Activated T-cell treated with anti-CD3 and anti-CD28 coated beads, Interleukin-2, amount 50 U/mL, for 72 hours (primary cell): ENCODE measurements around the gene METRNL. TPM values are rescaled to one million over a fixed set of nuclear protein-coding genes. Genes with fewer than 3 reads are reported as not detected.
"Not testable (repeated sequence)": the region's sequence is repeated elsewhere in the genome, so short reads cannot be mapped to it uniquely, and the experiment has no call there.

Experiments used
- ATAC-seq, 2 donors: fragments of 150-1000 bp; cut with Tn5 transposase; replicated peaks in 1 of 2; 2 replicates each; pipeline ENCODE4 v1.10.0; 2021; ENCODE audit warnings: moderate library complexity in 2 of 2, mild to moderate bottlenecking in 1 of 2
- DNase-seq, 2 donors: peaks; one replicate each; pipeline ENCODE4 v3.0.0; 2021 to 2022; ENCODE audit warnings: mixed read lengths in 1 of 2
- H3K27ac Mint-ChIP-seq: one replicate; pipeline ENCODE4 v1.8.0; 2022; ENCODE audit warnings: mild to moderate bottlenecking, moderate library complexity, mixed read lengths
- H3K27me3 Mint-ChIP-seq: one replicate; pipeline ENCODE4 v1.8.0; 2022; ENCODE audit warnings: low read depth, mixed read lengths
- H3K36me3 Mint-ChIP-seq, 2 donors: one replicate each; pipeline ENCODE4 v1.8.0; 2022; ENCODE audit warnings: mixed read lengths in 2 of 2, mild to moderate bottlenecking in 1 of 2; ENCODE audit not compliant: insufficient read depth in 2 of 2
- H3K4me1 Mint-ChIP-seq: one replicate; pipeline ENCODE4 v1.8.0; 2022; ENCODE audit warnings: low read depth, mixed read lengths
- H3K4me3 Mint-ChIP-seq, 2 donors: one replicate each; pipeline ENCODE4 v1.8.0; 2022; ENCODE audit warnings: mild to moderate bottlenecking in 2 of 2, mixed read lengths in 2 of 2, moderate library complexity in 2 of 2
- H3K9me3 Mint-ChIP-seq, 2 donors: one replicate each; pipeline ENCODE4 v1.8.0; 2022; ENCODE audit warnings: mixed read lengths in 2 of 2
- total RNA-seq, 2 donors: library from RNA; stranded (reverse); gene quantifications; one replicate each; pipeline ENCODE4 v1.2.3, GENCODE V29; 2022

Gene METRNL
- 100 to 1,000 TPM; 137 to 198 TPM for total RNA-seq

GRCh38 chr17:83079352-83079747 lies at the start of gene METRNL:
METRNL (plus strand) TSS chr17:83079609; CDS start chr17:83079816, 207 bp downstream.
- Mint-ChIP-seq H3K4me1 (peaks cover 36% of the 10 kb centered on the region), H3K36me3 (peaks cover 5 to 11% of the 10 kb centered on the region in 2 donors), H3K4me3 (peak within 1 kb of the TSS; percentile 63 to 74), H3K9me3 (no peaks in the 10 kb centered on the region), H3K27me3 (peaks cover 25% of the 10 kb centered on the region), H3K27ac (no peak within 1 kb of the TSS)
- ATAC-seq, result peak; percentile 32 to 36
- peak; percentile 79 to 84 for DNase-seq

- DNase-seq (no peak), ATAC-seq (no peak)
- Mint-ChIP-seq H3K36me3 (peaks cover 4 to 8% of the 10 kb centered on the region in 2 donors), H3K4me1 (peaks cover 16% of the 10 kb centered on the region), H3K27ac (no peak overlapping the region), H3K27me3 (peaks cover 7% of the 10 kb centered on the region), H3K9me3 (no peaks in the 10 kb centered on the region), H3K4me3 (no peak overlapping the region)
Observed at GRCh38 chr17:83030432-83030831, 49.0 kb upstream of the METRNL start.

GRCh38 chr17:83031321-83031945 lies 48.0 kb upstream of the METRNL start:
- peaks cover 7% of the 10 kb centered on the region for H3K4me1 Mint-ChIP-seq
- peaks cover 4 to 8% of the 10 kb centered on the region in 2 donors for H3K36me3 Mint-ChIP-seq
- H3K27me3 Mint-ChIP-seq, result peaks cover under 1% of the 10 kb centered on the region
- DNase-seq, result no peak
- no peak overlapping the region for H3K4me3 Mint-ChIP-seq
- no peak for ATAC-seq
- no peaks in the 10 kb centered on the region for H3K9me3 Mint-ChIP-seq
- H3K27ac Mint-ChIP-seq, result no peak overlapping the region

- not testable (repeated sequence) for H3K27me3 Mint-ChIP-seq, H3K27ac Mint-ChIP-seq, H3K4me3 Mint-ChIP-seq, DNase-seq, H3K36me3 Mint-ChIP-seq, H3K4me1 Mint-ChIP-seq, ATAC-seq, H3K9me3 Mint-ChIP-seq
Observed at GRCh38 chr17:83031946-83032451, 47.4 kb upstream of the METRNL start.

- H3K9me3 Mint-ChIP-seq, result no peaks in the 10 kb centered on the region
- H3K4me1 Mint-ChIP-seq, result no peaks in the 10 kb centered on the region
- DNase-seq (no peak), ATAC-seq (no peak)
- no peaks in the 10 kb centered on the region for H3K27me3 Mint-ChIP-seq
- H3K27ac Mint-ChIP-seq, result no peak overlapping the region
- H3K36me3 Mint-ChIP-seq, result peaks cover 4 to 8% of the 10 kb centered on the region in 2 donors
- no peak overlapping the region for H3K4me3 Mint-ChIP-seq
Observed at GRCh38 chr17:83032781-83033180, 46.6 kb upstream of the METRNL start.

- no peak overlapping the region for H3K4me3 Mint-ChIP-seq
- ATAC-seq, result no peak
- no peaks in the 10 kb centered on the region for H3K4me1 Mint-ChIP-seq
- H3K27me3 Mint-ChIP-seq, result no peaks in the 10 kb centered on the region
- H3K9me3 Mint-ChIP-seq, result no peaks in the 10 kb centered on the region
- no peak overlapping the region for H3K27ac Mint-ChIP-seq
- H3K36me3 Mint-ChIP-seq, result peaks cover 4 to 10% of the 10 kb centered on the region in 2 donors
- DNase-seq, result no peak
Observed at GRCh38 chr17:83034525-83034924, 44.9 kb upstream of the METRNL start.

GRCh38 chr17:83035722-83036121 lies 43.7 kb upstream of the METRNL start:
- Mint-ChIP-seq H3K27ac (no peak overlapping the region), H3K36me3 (peaks cover 4 to 18% of the 10 kb centered on the region in 2 donors), H3K4me1 (no peaks in the 10 kb centered on the region), H3K9me3 (no peaks in the 10 kb centered on the region), H3K27me3 (no peaks in the 10 kb centered on the region), H3K4me3 (no peak overlapping the region)
- ATAC-seq (no peak), DNase-seq (no peak)

GRCh38 chr17:83036193-83036592 lies 43.2 kb upstream of the METRNL start:
- DNase-seq, result no peak
- ATAC-seq, result no peak
- Mint-ChIP-seq H3K27me3 (no peaks in the 10 kb centered on the region), H3K27ac (no peak overlapping the region), H3K36me3 (peaks cover 7 to 22% of the 10 kb centered on the region in 2 donors), H3K4me3 (no peak overlapping the region), H3K9me3 (peaks cover 3% of the 10 kb centered on the region in 2 donors), H3K4me1 (no peaks in the 10 kb centered on the region)

- ATAC-seq (no peak), DNase-seq (no peak)
- no peaks in the 10 kb centered on the region for H3K4me1 Mint-ChIP-seq
- no peak overlapping the region for H3K27ac Mint-ChIP-seq
- H3K36me3 Mint-ChIP-seq, result peaks cover 12 to 27% of the 10 kb centered on the region in 2 donors
- H3K9me3 Mint-ChIP-seq, result peaks cover 4 to 6% of the 10 kb centered on the region in 2 donors
- no peak overlapping the region for H3K4me3 Mint-ChIP-seq
- no peaks in the 10 kb centered on the region for H3K27me3 Mint-ChIP-seq
Observed at GRCh38 chr17:83036666-83037065, 42.7 kb upstream of the METRNL start.

GRCh38 chr17:83037084-83037873 lies 42.1 kb upstream of the METRNL start:
- Mint-ChIP-seq H3K9me3 (peaks cover 6% of the 10 kb centered on the region in 2 donors), H3K36me3 (peaks cover 14 to 33% of the 10 kb centered on the region in 2 donors), H3K27me3 (no peaks in the 10 kb centered on the region), H3K4me3 (no peak overlapping the region), H3K27ac (no peak overlapping the region), H3K4me1 (no peaks in the 10 kb centered on the region)
- no peak for ATAC-seq
- DNase-seq, result no peak

- no peaks in the 10 kb centered on the region for H3K27me3 Mint-ChIP-seq
- H3K27ac Mint-ChIP-seq, result no peak overlapping the region
- H3K9me3 Mint-ChIP-seq, result peaks cover 11% of the 10 kb centered on the region in 2 donors
- H3K4me1 Mint-ChIP-seq, result no peaks in the 10 kb centered on the region
- H3K36me3 Mint-ChIP-seq, result peaks cover 16 to 39% of the 10 kb centered on the region in 2 donors
- H3K4me3 Mint-ChIP-seq, result no peak overlapping the region
- ATAC-seq (no peak), DNase-seq (no peak)
Observed at GRCh38 chr17:83037874-83038165, 41.6 kb upstream of the METRNL start.

- not testable (repeated sequence) for H3K27ac Mint-ChIP-seq, ATAC-seq, H3K4me3 Mint-ChIP-seq, DNase-seq, H3K27me3 Mint-ChIP-seq, H3K4me1 Mint-ChIP-seq
- Mint-ChIP-seq H3K36me3 (peaks cover 19 to 47% of the 10 kb centered on the region in 2 donors), H3K9me3 (peaks cover 13% of the 10 kb centered on the region in 2 donors)
Observed at GRCh38 chr17:83038983-83039382, 40.4 kb upstream of the METRNL start.

GRCh38 chr17:83041305-83041704 lies 38.1 kb upstream of the METRNL start:
- Mint-ChIP-seq H3K4me3 (no peak overlapping the region), H3K27me3 (no peaks in the 10 kb centered on the region), H3K27ac (peak overlapping the region; percentile 18), H3K36me3 (peaks cover 19 to 40% of the 10 kb centered on the region in 2 donors), H3K9me3 (peaks cover 13% of the 10 kb centered on the region in 2 donors), H3K4me1 (peaks cover 8% of the 10 kb centered on the region)
- DNase-seq (no peak), ATAC-seq (no peak)
